IMR-90 (cell line): ENCODE results near the gene DUSP22. TPM values are rescaled to one million over a fixed set of nuclear protein-coding genes. Genes with fewer than 3 reads are reported as not detected.

Source experiments
- ATAC-seq: fragments of 200-7000 bp; cut with Tn5 transposase; 2 replicates; pipeline ENCODE4 v1.9.1; 2020; ENCODE audit warnings: low read depth, mild to moderate bottlenecking, moderate library complexity
- BruUV-seq: library from RNA; stranded (reverse); fragments of 400-500 nt; replicated peaks from 2 replicates; lab custom pipeline; 2021; lab: Mats Ljungman, UMichigan
- CTCF ChIA-PET: fragments of 300-600 bp; formaldehyde crosslinking; extraction: SDS; loops from one replicate; lab custom pipeline; 2021; ENCODE audit warnings: antibody characterized with exemption; lab: Yijun Ruan, JAX
- POLR2A ChIA-PET: fragments of 300-600 bp; sonication (Branson Sonifier 250); formaldehyde crosslinking; loops from one replicate; lab custom pipeline; 2022; ENCODE audit warnings: antibody characterized with exemption; ENCODE audit not compliant: unreplicated experiment; lab: Charles Lee
- DNase-seq: peaks from one replicate; pipeline ENCODE4 v3.0.0; 2013
- H2AFZ ChIP-seq: replicated peaks from 2 replicates; pipeline ENCODE3; 2013; ENCODE audit warnings: low read length, mild to moderate bottlenecking; ENCODE audit not compliant: poor library complexity
- H2AK5ac ChIP-seq: 2 replicates; pipeline ENCODE4 v1.6.1; 2013; ENCODE audit warnings: low read depth, low read length, inconsistent platforms
- H2AK9ac ChIP-seq: replicated peaks from 2 replicates; pipeline ENCODE3; 2013; ENCODE audit warnings: mild to moderate bottlenecking, low read depth, low read length, moderate library complexity; ENCODE audit not compliant: poor library complexity
- H2BK120ac ChIP-seq: 2 replicates; pipeline ENCODE4 v1.6.1; 2013; ENCODE audit warnings: low read depth, low read length, inconsistent platforms
- H2BK15ac ChIP-seq: 3 replicates; pipeline ENCODE4 v1.6.1; 2013; ENCODE audit warnings: low read depth, low read length, inconsistent platforms
- H2BK20ac ChIP-seq: 2 replicates; pipeline ENCODE4 v1.6.1; 2013; ENCODE audit warnings: low read depth, mild to moderate bottlenecking, inconsistent platforms, low read length, moderate library complexity
- H2BK5ac ChIP-seq: 2 replicates; pipeline ENCODE4 v1.6.1; 2013; ENCODE audit warnings: mild to moderate bottlenecking, low read depth, low read length, inconsistent platforms; ENCODE audit not compliant: poor library complexity, severe bottlenecking
- H3K14ac ChIP-seq: replicated peaks from 2 replicates; pipeline ENCODE4 v1.6.1; 2013; ENCODE audit warnings: low read depth, low read length, inconsistent platforms
- H3K18ac ChIP-seq: 2 replicates; pipeline ENCODE4 v1.6.1; 2013; ENCODE audit warnings: low read depth, low read length, control low read depth
- H3K23ac ChIP-seq: 2 replicates; pipeline ENCODE4 v1.6.1; 2013; ENCODE audit warnings: low read depth, low read length, inconsistent platforms
- H3K27ac ChIP-seq: 2 replicates; pipeline ENCODE4 v1.5.1; 2013; ENCODE audit warnings: mild to moderate bottlenecking, control low read depth, low read length; ENCODE audit not compliant: insufficient read depth
- H3K27me3 ChIP-seq: 2 replicates; pipeline ENCODE4 v1.6.1; 2013; ENCODE audit warnings: low read length; ENCODE audit not compliant: control insufficient read depth, insufficient read depth
- H3K36me3 ChIP-seq: 2 replicates; pipeline ENCODE4 v1.6.1; 2013; ENCODE audit warnings: low read length, mixed read lengths; ENCODE audit not compliant: control insufficient read depth, insufficient read depth
- H3K4ac ChIP-seq: 2 replicates; pipeline ENCODE4 v1.6.1; 2013; ENCODE audit warnings: low read depth, low read length, inconsistent platforms
- H3K4me1 ChIP-seq: 2 replicates; pipeline ENCODE4 v1.6.1; 2013; ENCODE audit warnings: low read length, mixed read lengths; ENCODE audit not compliant: control insufficient read depth, insufficient read depth
- H3K4me2 ChIP-seq: 2 replicates; pipeline ENCODE4 v1.6.1; 2013; ENCODE audit warnings: low read depth, mild to moderate bottlenecking, control low read depth, low read length, moderate library complexity
- H3K4me3 ChIP-seq: 2 replicates; pipeline ENCODE4 v1.5.1; 2013; ENCODE audit warnings: low read depth, mild to moderate bottlenecking, control low read depth, low read length, moderate library complexity; ENCODE audit not compliant: insufficient read depth
- H3K56ac ChIP-seq: 2 replicates; pipeline ENCODE4 v1.6.1; 2013; ENCODE audit warnings: low read length, inconsistent platforms; ENCODE audit not compliant: insufficient read depth; ENCODE audit errors: extremely low read depth
- H3K79me1 ChIP-seq, 2 experiments: 2 replicates each; pipeline ENCODE4 v1.6.1; 2013; ENCODE audit warnings: low read length in 2 of 2, inconsistent platforms in 1 of 2, low read depth in 1 of 2
- H3K9ac ChIP-seq: 2 replicates; pipeline ENCODE4 v1.6.1; 2013; ENCODE audit warnings: low read depth, low read length, control low read depth
- H3K9me1 ChIP-seq: 2 replicates; pipeline ENCODE4 v1.6.1; 2013; ENCODE audit warnings: low read length, inconsistent platforms; ENCODE audit not compliant: insufficient read depth
- H3K9me3 ChIP-seq: 2 replicates; pipeline ENCODE4 v1.6.1; 2013; ENCODE audit warnings: low read length; ENCODE audit not compliant: control insufficient read depth, insufficient read depth
- H4K20me1 ChIP-seq: 2 replicates; pipeline ENCODE4 v1.6.1; 2013; ENCODE audit warnings: low read length, inconsistent platforms; ENCODE audit not compliant: insufficient read depth
- H4K5ac ChIP-seq: 2 replicates; pipeline ENCODE4 v1.6.1; 2013; ENCODE audit warnings: mild to moderate bottlenecking, low read depth, low read length, control low read depth
- H4K8ac ChIP-seq, 2 experiments: 2 replicates each; pipeline ENCODE4 v1.6.1; 2013; ENCODE audit warnings: low read depth in 2 of 2, low read length in 2 of 2, control low read depth in 1 of 2, inconsistent platforms in 1 of 2
- H4K91ac ChIP-seq: 2 replicates; pipeline ENCODE4 v1.6.1; 2013; ENCODE audit warnings: low read depth, low read length, inconsistent platforms; ENCODE audit not compliant: insufficient read depth
- MXI1 ChIP-seq: IDR thresholded peaks from 2 replicates; pipeline ENCODE4 v1.6.1; 2012; ENCODE audit warnings: low read depth, mild to moderate bottlenecking, low read length, moderate library complexity, borderline replicate concordance
- RFX5 ChIP-seq: IDR thresholded peaks from 2 replicates; pipeline ENCODE4 v1.8.0; 2012; ENCODE audit warnings: low read depth, mild to moderate bottlenecking, low read length, moderate library complexity
- SMC3 ChIP-seq: fragments of 150-350 bp; IDR thresholded peaks from 2 replicates; pipeline ENCODE4 v1.6.1; 2016; ENCODE audit warnings: low read depth, mild to moderate bottlenecking, antibody characterized with exemption, low read length, moderate library complexity
- USF2 ChIP-seq: fragments of 150-350 bp; IDR thresholded peaks from 2 replicates; pipeline ENCODE4 v1.6.1; 2017; ENCODE audit warnings: mild to moderate bottlenecking, antibody characterized with exemption, low read length, low read depth
- WGBS, 2 experiments: methylation state at CpG; one replicate each; pipeline versions ENCODE4 v1.1.5 to v1.1.7; 2013; ENCODE audit warnings: missing lambda C conversion rate in 2 of 2; ENCODE audit not compliant: insufficient read length in 1 of 2; ENCODE audit errors: extremely low coverage in 2 of 2; 5-methylcytosine and 5-hydroxymethylcytosine counted together
- dilution Hi-C: fragments of 300-500 bp; cut with HindIII; formaldehyde crosslinking; loops from one replicate; pipeline ENCODE4 v1.14.3; 2018; ENCODE audit warnings: low sequenced_read_pairs; ENCODE audit not compliant: unreplicated experiment
- in situ Hi-C: fragments of 300-500 bp; cut with MboI; formaldehyde crosslinking; loops from 3 replicates; pipeline ENCODE4 v1.14.3; 2019; ENCODE audit warnings: low sequenced_read_pairs, inconsistent platforms, mixed read lengths
- intact Hi-C: fragments of 100-400 bp; cut with micrococcal nuclease; formaldehyde crosslinking; loops from 2 replicates; pipeline ENCODE4 v1.10.0; 2022
- polyA plus RNA-seq, 3 experiments: library from polyadenylated mRNA; depleted of rRNA; stranded (reverse); fragments of >200 nt; gene quantifications; 2 replicates each; pipeline ENCODE4 v1.2.3, GENCODE V29; 2012; ENCODE audit warnings: low replicate concordance in 1 of 3
- total RNA-seq: library from RNA; depleted of rRNA; stranded (reverse); fragments of >200 nt; gene quantifications from 2 replicates; pipeline ENCODE4 v1.2.3, GENCODE V29; 2012
- TF ChIP-seq, protein P1 (sequence below): fragments of 150-350 bp; IDR thresholded peaks from 2 replicates; pipeline ENCODE4 v1.6.1; 2016; ENCODE audit warnings: low read depth, mild to moderate bottlenecking, low read length, moderate library complexity, borderline replicate concordance
- TF ChIP-seq, protein P2 (sequence below): conservative IDR thresholded peaks from 2 replicates; pipeline ENCODE4 v1.5.1; 2012; ENCODE audit warnings: mild to moderate bottlenecking, low read depth, low read length, improper control_type of control experiment

DUSP22 gene
- total and polyA plus RNA-seq, 2 of the 4 experiments (the other 2 are of a cell fraction), result 7.1 to 8.2 TPM

DNA sequence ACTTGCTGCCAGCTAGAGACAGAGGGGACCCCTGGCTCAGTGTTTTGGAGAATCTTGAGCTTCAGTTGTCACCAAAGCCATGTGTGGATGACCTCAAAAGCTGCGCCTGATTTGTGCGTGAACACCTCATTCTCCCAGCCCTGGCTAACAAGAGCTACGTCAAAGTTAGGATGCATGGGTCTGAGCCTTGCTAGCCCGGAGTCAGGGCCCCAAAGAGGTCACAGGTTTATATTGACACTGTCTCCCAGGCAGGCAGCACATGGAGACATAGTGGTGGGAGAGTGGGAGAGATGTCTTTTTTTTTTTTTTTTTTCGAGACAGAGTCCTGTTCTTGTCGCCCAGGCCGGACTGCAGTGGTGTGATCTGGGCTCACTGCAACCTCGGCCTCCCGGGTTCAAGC is 36.1 kb upstream of the DUSP22 start:
- CTCF ChIA-PET, result no interaction called here
- H2AK9ac ChIP-seq, result no peak overlapping the region
- no peak overlapping the region for H4K5ac ChIP-seq
- in situ Hi-C loops (no loop called here), intact Hi-C loops (no loop called here), dilution Hi-C loops (no loop called here)
- no peak overlapping the region for H3K4me2 ChIP-seq
- no peak overlapping the region for H3K23ac ChIP-seq
- H3K9me3 ChIP-seq, result no peaks in the 10 kb centered on the region
- no peak overlapping the region for H3K9ac ChIP-seq
- H3K4me1 ChIP-seq, result no peaks in the 10 kb centered on the region
- H3K27ac ChIP-seq, result no peak overlapping the region
- H2BK15ac ChIP-seq, result no peak overlapping the region
- no peak overlapping the region for H2AK5ac ChIP-seq
- no peak overlapping the region for H3K56ac ChIP-seq
- no peak overlapping the region for H2BK120ac ChIP-seq
- no peak overlapping the region for H2AFZ ChIP-seq
- no TSS peak for BruUV-seq
- no peak overlapping the region for H2BK20ac ChIP-seq
- no peak overlapping the region for H2BK5ac ChIP-seq
- no peak overlapping the region for H3K4ac ChIP-seq
- no peak for ATAC-seq
- no peak overlapping the region for H4K8ac ChIP-seq
- no peak overlapping the region for H3K4me3 ChIP-seq
- no peak overlapping the region for H3K18ac ChIP-seq
- peaks cover 2% of the 10 kb centered on the region; the same call in 1 of the 2 replicates for H3K27me3 ChIP-seq
- POLR2A ChIA-PET, result interaction anchor here (0.5 kb wide), 1 partner anchor 59 kb away, joined by 4 read pairs; no protein-coding TSS in a partner anchor
- no peak overlapping the region for H3K14ac ChIP-seq
- TF ChIP-seq, protein P1, sequence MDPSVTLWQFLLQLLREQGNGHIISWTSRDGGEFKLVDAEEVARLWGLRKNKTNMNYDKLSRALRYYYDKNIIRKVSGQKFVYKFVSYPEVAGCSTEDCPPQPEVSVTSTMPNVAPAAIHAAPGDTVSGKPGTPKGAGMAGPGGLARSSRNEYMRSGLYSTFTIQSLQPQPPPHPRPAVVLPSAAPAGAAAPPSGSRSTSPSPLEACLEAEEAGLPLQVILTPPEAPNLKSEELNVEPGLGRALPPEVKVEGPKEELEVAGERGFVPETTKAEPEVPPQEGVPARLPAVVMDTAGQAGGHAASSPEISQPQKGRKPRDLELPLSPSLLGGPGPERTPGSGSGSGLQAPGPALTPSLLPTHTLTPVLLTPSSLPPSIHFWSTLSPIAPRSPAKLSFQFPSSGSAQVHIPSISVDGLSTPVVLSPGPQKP, result no peak
- TF ChIP-seq MXI1 (no peak), USF2 (no peak), SMC3 (no peak), RFX5 (no peak)
- TF ChIP-seq, protein P2, sequence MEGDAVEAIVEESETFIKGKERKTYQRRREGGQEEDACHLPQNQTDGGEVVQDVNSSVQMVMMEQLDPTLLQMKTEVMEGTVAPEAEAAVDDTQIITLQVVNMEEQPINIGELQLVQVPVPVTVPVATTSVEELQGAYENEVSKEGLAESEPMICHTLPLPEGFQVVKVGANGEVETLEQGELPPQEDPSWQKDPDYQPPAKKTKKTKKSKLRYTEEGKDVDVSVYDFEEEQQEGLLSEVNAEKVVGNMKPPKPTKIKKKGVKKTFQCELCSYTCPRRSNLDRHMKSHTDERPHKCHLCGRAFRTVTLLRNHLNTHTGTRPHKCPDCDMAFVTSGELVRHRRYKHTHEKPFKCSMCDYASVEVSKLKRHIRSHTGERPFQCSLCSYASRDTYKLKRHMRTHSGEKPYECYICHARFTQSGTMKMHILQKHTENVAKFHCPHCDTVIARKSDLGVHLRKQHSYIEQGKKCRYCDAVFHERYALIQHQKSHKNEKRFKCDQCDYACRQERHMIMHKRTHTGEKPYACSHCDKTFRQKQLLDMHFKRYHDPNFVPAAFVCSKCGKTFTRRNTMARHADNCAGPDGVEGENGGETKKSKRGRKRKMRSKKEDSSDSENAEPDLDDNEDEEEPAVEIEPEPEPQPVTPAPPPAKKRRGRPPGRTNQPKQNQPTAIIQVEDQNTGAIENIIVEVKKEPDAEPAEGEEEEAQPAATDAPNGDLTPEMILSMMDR, result no peak
- H4K20me1 ChIP-seq, result no peaks in the 10 kb centered on the region
- H3K36me3 ChIP-seq, result no peaks in the 10 kb centered on the region
- no peaks in the 10 kb centered on the region for H3K9me1 ChIP-seq
- no peak overlapping the region for H4K91ac ChIP-seq
- H3K79me1 ChIP-seq, result no peaks in the 10 kb centered on the region
- DNase-seq, result no peak
- 100% methylated on average over 2 of the region's 9 CpGs; no CpG with 5 or more reads in 1 of the 2 experiments for WGBS, 2 experiments
